ENCODE data around the gene DRICH1.
"Not testable (repeated sequence)": the region's sequence is repeated elsewhere in the genome, so short reads cannot be mapped to it uniquely, and the experiment has no call there.

DRICH1 gene

DNA sequence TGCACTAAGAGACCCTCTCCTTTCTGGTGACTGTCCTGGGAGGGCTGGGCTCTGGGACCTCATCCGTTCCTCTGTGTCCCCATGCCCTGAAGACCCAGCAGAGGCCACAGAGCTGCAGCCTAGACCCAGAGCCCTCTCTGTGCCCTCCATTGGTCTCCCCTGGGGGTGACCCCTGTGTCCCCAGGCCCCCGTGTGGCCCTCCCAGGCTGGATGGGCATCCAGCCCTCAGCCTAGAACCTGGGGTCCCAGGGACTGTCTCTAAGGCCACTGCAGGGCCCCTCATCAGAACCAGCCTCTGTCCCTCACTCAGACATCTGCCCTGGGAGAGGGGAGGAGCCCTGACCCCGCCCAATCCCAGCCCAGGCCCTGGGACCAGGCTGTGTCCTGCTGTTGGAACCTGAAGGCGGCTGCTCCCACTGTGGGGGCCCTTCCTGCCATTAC lies 57.7 kb downstream of the DRICH1 start:
- DNase-seq (ENCODE audit: low read depth) = no peak
- H3K4me3 ChIP-seq (ENCODE audit: low read depth, low read length) = no peak overlapping the region

DNA sequence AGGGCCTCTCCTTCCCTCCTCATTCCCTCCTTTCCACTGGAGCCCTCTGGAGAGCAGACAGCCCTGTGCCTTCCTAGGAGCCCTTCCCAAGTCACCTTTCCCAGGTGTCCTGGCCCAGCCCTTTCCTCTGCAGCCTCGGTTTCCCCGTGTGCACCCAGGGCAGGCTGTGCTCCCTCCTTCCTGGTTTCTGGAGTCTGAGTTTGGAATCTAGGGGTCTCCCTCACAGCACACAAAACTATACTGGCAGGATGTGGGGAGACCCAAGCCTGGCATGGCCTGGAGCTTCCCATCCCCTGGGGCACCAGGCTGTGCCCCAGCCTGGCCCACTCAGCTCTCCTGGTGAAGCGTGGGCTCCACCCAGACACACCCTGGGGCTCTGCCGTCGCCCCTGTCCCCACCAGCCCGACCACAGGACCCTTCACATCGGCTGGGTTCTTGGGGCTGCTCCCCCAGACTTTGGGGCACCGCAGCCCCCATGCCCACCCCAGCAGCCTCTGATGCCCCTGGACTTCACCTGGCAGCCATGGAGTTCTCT lies 58.4 kb downstream of the DRICH1 start:
- not testable (repeated sequence) for H3K4me3 ChIP-seq (ENCODE audit: low read depth, low read length)

DNA sequence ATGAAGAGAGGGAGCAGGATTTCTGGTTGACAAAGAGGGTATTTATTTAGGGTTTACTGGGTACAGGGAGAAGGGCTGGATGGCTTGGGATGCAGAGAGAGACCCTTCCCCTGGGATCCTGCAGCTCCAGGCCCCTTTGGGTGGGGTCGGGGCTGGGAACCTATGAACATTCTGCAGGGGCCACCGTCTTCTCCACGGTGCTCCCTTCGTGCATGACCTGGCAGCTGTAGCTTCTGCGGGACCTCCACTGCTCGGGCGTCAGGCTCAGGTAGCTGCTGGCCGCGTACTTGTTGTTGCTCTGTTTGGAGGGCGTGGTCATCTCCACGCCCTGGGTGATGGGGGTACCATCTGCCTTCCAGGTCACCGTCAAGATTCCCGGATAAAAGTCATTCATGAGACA lies 59.0 kb downstream of the DRICH1 start:
- not testable (repeated sequence) for DNase-seq (ENCODE audit: low read depth); H3K4me3 ChIP-seq (ENCODE audit: low read depth, low read length)

More for the DNA sequence above, 58.4 kb downstream of the DRICH1 start:
- DNase-seq (ENCODE audit: low read depth) = not testable (repeated sequence)

DNA sequence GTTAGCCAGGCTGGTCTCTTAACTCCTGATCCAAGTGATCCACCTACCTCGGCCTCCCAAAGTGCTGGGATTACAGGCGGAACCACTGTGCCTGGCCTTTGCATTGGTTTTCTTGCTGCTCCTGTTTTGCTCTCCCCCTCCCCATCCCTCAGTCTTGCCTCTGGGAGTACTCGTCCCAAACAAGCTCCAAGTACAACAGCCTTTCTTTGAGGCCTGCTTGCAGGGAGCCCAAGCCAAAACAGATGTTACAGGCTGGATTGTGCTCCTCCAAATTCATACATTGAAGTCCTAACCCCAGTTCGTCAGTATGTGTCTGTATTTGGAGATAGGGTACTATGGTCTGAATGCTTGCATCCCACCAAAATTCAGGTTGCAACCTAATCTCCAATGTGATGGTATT lies 60.6 kb downstream of the DRICH1 start:
- no peak for DNase-seq (ENCODE audit: low read depth)
- H3K4me3 ChIP-seq (ENCODE audit: low read depth, low read length) = no peak overlapping the region

DNA sequence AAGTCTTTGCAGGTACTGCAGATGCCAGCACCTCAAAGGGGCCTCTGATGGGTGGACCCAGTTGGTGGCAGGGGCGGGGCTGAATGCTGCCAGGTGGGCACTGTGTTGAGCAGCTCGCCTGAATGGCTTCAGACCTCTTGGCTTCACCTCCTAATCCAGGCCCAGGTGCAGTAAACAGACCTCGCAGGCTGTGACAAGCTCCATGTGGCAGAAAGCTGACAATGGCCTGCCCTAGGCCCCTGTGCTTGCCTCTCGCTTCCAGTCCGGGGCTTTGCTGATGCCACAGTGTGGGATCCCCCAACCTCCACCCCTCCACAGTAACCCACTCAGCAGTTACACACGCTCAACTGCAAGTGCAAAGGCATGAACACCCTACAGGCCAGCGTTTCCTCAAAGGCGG lies 61.4 kb downstream of the DRICH1 start:
- DNase-seq (ENCODE audit: low read depth) = no peak
- no peak overlapping the region for H3K4me3 ChIP-seq (ENCODE audit: low read depth, low read length)

DNA sequence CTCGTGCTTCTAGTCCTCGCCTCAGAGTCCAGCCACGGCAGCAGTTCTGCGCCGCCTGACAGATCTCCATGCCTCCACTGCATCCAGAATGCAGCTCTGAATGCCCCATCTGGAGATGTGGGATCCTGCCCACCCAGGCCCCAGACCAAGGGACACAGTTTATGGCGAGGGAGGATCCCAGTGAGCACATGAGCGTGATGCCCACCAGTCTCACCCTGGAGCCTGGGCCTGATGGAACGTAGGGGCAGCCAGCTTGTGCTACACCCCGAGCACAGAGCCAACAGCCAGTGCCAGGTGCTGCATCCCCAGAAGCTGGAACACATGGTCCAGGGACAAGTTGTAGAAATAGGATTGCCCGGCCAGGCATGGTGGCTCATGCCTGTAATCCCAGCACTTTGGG lies 62.4 kb downstream of the DRICH1 start:
- DNase-seq (ENCODE audit: low read depth) = no peak
- H3K4me3 ChIP-seq (ENCODE audit: low read depth, low read length) = no peak overlapping the region

DNA sequence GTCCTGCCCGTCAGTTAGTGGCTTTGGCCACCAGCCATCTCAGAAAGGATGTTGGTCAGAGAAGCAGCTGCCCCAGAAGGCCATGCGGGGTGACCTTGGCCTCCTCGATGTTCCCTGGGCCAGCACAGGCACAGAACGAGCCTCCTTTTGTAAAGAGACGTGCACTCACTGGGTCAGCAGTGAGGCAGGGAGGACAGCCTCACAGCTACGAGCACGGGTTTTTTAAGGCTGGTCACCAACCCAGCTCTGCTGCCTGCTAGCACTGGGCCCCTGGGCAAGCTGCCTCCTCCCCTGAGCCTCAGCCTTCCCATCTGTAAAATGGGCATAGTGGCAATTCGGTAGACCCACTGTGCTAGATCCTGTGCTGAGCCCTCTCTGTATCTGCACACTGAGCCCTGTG lies 62.8 kb downstream of the DRICH1 start:
- DNase-seq (ENCODE audit: low read depth) = no peak
- no peak overlapping the region for H3K4me3 ChIP-seq (ENCODE audit: low read depth, low read length)

DNA sequence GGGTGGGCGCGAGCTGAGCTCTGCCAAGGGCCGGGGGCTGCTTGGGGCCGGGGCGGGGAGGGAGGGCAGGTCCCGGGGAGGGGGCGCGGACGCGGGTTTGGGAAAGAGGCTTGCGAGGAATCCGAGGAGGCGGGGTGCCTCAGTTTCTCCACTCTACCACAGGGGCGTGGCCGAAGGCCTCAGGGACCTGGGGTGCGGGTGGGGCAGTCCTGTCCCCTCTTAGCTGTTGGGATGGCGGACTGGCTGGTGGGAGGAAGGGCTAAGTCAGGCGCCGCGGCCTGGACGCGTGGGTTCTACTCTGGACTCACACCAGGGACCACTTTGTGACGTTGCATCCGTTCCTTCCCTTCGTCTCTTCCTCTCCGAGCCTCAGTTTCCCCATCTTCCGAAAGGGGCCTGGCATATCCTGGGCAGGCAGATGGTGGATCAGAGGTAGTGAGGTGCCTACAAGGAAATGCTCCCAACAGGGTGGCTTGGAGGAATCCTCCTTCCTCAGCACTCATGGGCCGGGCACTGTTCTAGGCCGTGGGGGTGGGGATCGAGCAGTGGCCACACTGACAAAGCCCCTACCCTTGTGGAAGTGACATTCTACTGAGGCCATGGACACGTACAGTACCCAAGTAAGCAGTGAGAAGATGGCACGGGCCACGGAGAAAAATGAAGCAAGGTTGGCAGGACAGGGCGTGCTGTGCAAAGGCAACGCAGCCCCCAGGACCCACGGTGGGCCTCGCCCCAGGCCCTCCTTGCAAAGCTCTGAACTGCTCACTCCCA lies 65.2 kb downstream of the DRICH1 start:
- no peak for DNase-seq (ENCODE audit: low read depth)
- peak overlapping the region; percentile 39 for H3K4me3 ChIP-seq (ENCODE audit: low read depth, low read length)

DNA sequence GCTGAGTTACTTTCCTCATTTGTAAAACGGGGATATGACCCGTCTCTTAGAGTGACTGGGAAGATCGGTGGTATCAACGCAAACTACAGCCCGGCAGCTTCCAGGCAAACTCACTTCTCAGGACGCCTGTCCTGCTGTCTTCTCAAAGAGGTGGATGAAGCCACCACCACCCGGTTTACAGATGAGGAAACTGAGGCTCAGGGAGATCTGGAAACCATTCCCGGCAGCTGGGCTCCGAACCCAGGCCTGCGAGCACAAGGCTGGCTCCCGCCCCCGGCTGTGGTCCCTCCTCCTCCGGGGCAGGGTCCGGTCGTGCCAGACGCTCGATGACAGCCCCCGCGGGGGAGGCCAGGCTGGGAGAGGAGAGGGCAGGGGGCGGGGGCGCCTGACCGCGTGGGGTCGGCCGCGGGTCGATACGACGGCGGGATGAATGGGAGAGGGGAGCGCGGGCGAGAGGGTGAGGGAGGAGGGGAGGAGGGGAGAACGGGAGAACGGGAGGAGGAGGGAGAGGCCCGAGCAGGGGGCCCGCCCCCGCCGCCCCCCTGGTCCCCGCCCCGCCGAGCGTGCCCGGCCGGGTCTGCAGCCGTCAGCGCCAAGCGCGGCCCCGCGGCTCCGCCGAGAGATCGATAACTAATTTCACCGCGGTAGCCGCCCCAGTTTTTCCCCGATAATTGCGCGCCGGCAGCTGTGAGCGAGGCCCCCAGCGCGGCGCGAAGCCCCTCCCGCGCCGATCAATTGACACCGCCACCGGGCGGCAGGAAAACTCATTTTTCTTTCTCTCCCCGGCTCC lies 66.0 kb downstream of the DRICH1 start:
- H3K4me3 ChIP-seq (ENCODE audit: low read depth, low read length) = peak overlapping the region; percentile 39
- DNase-seq (ENCODE audit: low read depth) = no peak

DNA sequence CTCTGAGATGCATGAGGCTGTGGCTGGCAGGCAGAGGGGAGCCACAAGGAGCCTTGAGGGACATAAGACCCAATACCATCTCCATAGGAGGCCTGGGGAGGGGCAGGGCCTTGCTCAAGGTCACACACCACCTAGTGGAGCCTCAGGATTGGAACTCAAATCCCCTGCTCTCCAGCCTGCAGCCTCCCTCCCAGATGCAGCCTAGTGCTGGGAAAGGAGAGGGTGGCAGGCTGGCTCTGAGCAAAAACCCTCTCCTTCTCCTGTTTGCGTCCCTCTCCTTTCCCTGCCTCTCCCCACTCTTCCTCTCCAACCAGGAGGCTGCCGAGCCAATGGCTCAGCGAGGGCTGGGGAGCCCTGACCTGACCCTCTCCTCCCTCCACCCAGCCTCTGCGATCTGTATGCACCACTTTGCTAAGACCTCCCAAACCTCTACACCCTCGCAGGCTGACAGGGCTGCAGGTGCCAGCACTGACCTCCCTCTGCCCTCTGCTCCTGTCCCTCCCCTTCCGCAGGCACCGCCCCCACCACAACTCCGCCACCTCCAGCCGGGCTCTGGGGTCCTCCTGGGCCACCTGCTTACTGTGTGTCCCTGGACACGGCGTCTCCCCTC lies 66.7 kb downstream of the DRICH1 start:
- H3K4me3 ChIP-seq (ENCODE audit: low read depth, low read length) = no peak overlapping the region
- DNase-seq (ENCODE audit: low read depth) = no peak

DNA sequence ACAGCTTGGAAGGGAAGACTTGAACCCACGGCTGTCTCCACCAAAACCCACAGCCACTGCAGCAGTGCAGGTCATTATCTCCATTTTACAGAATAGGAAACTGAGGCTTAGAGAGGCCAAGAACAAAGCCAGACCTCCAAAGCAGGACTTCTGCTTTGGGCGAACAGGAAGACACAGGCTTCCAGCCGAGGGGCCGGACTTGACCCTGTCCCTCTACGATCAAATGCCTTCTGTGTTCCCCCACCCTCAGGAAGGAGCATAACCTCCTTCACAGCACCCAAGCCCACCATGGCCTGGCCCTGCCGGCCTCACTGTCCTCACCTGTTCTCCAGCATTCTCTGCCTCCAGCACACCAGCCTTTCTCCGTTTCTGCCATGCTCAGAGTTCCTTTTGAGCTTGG lies 67.8 kb downstream of the DRICH1 start:
- H3K4me3 ChIP-seq (ENCODE audit: low read depth, low read length) = no peak overlapping the region
- no peak for DNase-seq (ENCODE audit: low read depth)

DNA sequence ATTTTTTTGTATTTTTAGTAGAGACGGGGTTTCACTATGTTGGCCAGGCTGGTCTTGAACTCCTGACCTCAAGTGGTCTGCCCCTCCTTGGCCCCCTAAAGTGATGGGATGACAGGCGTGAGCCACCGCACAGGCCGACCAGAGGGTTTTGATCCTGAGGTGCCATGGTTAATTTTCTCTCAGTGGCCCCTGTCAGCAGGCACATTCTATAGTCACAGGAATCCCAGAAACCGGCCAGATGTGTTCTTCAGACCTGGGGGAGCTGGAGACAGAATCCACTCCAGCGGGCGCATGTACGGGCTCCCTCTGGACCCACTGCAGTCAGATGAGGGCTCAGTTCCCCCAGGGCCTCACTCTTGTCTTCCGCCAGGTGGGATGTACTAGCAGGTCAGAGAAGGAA lies 69.0 kb downstream of the DRICH1 start:
- H3K4me3 ChIP-seq (ENCODE audit: low read depth, low read length) = no peak overlapping the region
- no peak for DNase-seq (ENCODE audit: low read depth)

DNA sequence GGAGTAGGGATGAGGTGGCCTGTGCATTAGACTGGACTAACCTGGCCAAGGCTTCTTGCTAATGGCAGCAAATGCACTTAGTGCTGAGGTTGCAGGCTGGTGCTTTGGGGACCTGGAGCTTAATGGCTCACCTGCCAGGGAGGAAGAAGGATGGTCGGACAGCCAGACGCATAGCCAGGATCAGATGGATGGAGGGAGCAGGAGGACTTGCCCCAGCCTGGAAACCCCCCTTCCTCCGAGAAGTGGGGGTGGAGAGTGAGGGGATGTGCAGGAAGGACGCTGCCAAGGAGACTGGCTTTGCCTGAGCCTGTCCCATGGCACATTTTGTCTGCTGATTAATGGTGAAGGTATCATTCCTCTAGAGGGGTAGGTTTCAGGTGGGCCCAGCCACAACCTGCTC lies 69.9 kb downstream of the DRICH1 start:
- DNase-seq (ENCODE audit: low read depth) = no peak
- H3K4me3 ChIP-seq (ENCODE audit: low read depth, low read length) = no peak overlapping the region

DNA sequence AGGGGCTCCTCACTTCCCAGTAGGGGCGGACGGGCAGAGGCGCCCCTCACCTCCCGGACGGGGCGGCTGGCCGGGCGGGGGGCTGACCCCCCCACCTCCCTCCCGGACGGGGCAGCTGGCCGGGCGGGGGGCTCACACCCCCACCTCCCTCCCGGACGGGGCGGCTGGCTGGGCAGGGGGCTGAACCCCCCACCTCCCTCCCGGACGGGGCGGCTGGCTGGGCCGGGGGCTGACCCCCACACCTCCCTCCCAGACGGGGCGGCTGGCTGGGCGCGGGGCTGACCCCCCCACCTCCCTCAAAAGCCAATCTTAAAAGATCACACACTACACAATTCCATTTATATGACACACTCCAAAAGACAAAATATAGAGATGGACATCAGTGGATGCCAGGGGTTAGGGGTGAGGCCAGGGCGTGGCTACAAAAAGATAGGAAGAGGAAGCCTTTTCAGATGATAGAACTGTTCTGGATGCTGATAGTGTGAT lies 71.1 kb downstream of the DRICH1 start:
- H3K4me3 ChIP-seq (ENCODE audit: low read depth, low read length); DNase-seq (ENCODE audit: low read depth): not testable (repeated sequence)

DNA sequence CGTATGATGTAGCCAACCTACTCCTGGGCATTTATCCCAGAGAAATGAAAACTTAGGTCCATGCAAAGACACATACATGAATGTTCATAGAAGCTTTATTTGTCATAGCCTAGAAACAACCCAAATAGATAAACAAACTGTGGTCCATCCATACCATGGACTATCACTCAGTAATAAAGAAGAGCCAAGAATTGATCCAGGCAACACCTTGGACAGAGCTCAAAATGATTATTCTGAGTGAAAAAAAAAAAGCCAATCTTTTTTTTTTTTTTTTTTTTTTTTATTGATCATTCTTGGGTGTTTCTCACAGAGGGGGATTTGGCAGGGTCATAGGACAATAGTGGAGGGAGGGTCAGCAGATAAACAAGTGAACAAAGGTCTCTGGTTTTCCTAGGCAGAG lies 71.9 kb downstream of the DRICH1 start:
- not testable (repeated sequence) for DNase-seq (ENCODE audit: low read depth); H3K4me3 ChIP-seq (ENCODE audit: low read depth, low read length)

All from skeletal muscle cell (primary cell).